Globus pallidus (tissue), 1 donor: ENCODE data around the gene NHS.
"Not testable (repeated sequence)": the region's sequence is repeated elsewhere in the genome, so short reads cannot be mapped to it uniquely, and the experiment has no call there.

Source experiments
- DNase-seq: peaks from one replicate; pipeline ENCODE4 v3.0.0-alpha.2; 2015; ENCODE audit warnings: low spot score

NHS gene

GRCh38 chrX:17405225-17405969 is 30.4 kb downstream of the NHS start:
- no peak for DNase-seq

GRCh38 chrX:17409566-17410290 is 34.7 kb downstream of the NHS start:
- no peak for DNase-seq

- no peak for DNase-seq
Observed at GRCh38 chrX:17410651-17411050, 35.7 kb downstream of the NHS start.

- DNase-seq = no peak
Observed at GRCh38 chrX:17411205-17411604, 36.2 kb downstream of the NHS start.

GRCh38 chrX:17412692-17413091 is 37.7 kb downstream of the NHS start:
- no peak for DNase-seq

- DNase-seq = no peak
Observed at GRCh38 chrX:17413228-17413627, 38.2 kb downstream of the NHS start.

- DNase-seq = no peak
Observed at GRCh38 chrX:17414027-17414658, 39.1 kb downstream of the NHS start.

GRCh38 chrX:17414839-17415238 is 39.8 kb downstream of the NHS start:
- peak; percentile 2 for DNase-seq

- DNase-seq = no peak
Observed at GRCh38 chrX:17415242-17415810, 40.3 kb downstream of the NHS start.

GRCh38 chrX:17417372-17417771 is 42.4 kb downstream of the NHS start:
- DNase-seq = no peak

GRCh38 chrX:17425136-17425535 is 50.1 kb downstream of the NHS start:
- DNase-seq = no peak

- no peak for DNase-seq
Observed at GRCh38 chrX:17425551-17425950, 50.6 kb downstream of the NHS start.

- DNase-seq = no peak
Observed at GRCh38 chrX:17431171-17431570, 56.2 kb downstream of the NHS start.

GRCh38 chrX:17432158-17432557 is 57.2 kb downstream of the NHS start:
- no peak for DNase-seq

GRCh38 chrX:17433965-17434364 is 59.0 kb downstream of the NHS start:
- DNase-seq = no peak

- DNase-seq = no peak
Observed at GRCh38 chrX:17435476-17435875, 60.5 kb downstream of the NHS start.

GRCh38 chrX:17438221-17438620 is 63.2 kb downstream of the NHS start:
- no peak for DNase-seq

- DNase-seq = no peak
Observed at GRCh38 chrX:17440258-17440657, 65.3 kb downstream of the NHS start.

GRCh38 chrX:17440836-17441235 is 65.8 kb downstream of the NHS start:
- no peak for DNase-seq

GRCh38 chrX:17441965-17442364 is 67.0 kb downstream of the NHS start:
- DNase-seq = no peak

GRCh38 chrX:17442898-17443297 is 67.9 kb downstream of the NHS start:
- DNase-seq = no peak

GRCh38 chrX:17443556-17443955 is 68.6 kb downstream of the NHS start:
- no peak for DNase-seq

- DNase-seq = not testable (repeated sequence)
Observed at GRCh38 chrX:17446269-17446668, 71.3 kb downstream of the NHS start.
